Measurements from ENCODE around the gene RSPH9. TPM values are rescaled to one million over a fixed set of nuclear protein-coding genes. Genes with fewer than 3 reads are reported as not detected.
A peak's percentile ranks its signal among the peaks of the same experiment; 100 is the strongest.

RSPH9 gene, protein sequence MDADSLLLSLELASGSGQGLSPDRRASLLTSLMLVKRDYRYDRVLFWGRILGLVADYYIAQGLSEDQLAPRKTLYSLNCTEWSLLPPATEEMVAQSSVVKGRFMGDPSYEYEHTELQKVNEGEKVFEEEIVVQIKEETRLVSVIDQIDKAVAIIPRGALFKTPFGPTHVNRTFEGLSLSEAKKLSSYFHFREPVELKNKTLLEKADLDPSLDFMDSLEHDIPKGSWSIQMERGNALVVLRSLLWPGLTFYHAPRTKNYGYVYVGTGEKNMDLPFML
- polyA plus RNA-seq (2012; ENCODE audit: insufficient read depth, insufficient read length, low read depth) = 1.2 TPM

- Histone ChIP-seq H3K27me3 (no peaks in the 10 kb centered on the region), H3K4me1 (peaks cover 14% of the 10 kb centered on the region), H3K4me3 (ENCODE audit: low read depth, low read length) (peak within 1 kb of the TSS; percentile 41), H3K36me3 (peaks cover 17% of the 10 kb centered on the region), H3K9me3 (no peaks in the 10 kb centered on the region)
- DNase-seq = peak; percentile 59
- TF ChIP-seq CTCF (IDR thresholded peaks at IDR 0.05; ENCODE audit: low read depth, low read length) = no peak
Observed at GRCh38 chr6:43644940-43645612, at the start of gene RSPH9. Gene RSPH9, plus strand, starts transcription at chr6:43645036. Its CDS starts 63 bp downstream, at chr6:43645099.

DNA sequence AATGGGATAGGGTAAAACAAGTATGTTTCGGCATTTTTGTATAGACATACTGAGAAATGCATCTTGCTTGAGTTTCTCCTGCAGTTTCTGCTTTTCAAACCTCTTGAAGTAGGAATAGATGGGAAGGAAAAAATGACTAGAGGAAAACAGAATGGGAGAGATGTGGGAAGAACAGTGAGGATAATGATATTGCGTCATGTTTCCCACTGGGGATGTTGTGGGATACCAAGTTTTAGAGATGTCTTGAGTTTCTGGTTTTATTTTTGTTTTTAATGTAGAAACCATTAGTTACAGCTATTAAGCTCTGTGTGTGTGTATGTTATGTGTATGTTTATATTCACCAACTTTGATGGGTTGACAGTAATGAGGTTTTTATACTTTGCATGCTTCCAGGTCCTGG is 44.2 kb upstream of the RSPH9 start:
- Histone ChIP-seq H3K4me3 (ENCODE audit: low read depth, low read length) (no peak overlapping the region), H3K27me3 (no peaks in the 10 kb centered on the region), H3K36me3 (peaks cover 48% of the 10 kb centered on the region), H3K9me3 (no peaks in the 10 kb centered on the region), H3K4me1 (peaks cover 3% of the 10 kb centered on the region; the same call in 1 of the 2 replicates)
- no peak for TF ChIP-seq CTCF (IDR thresholded peaks at IDR 0.05; ENCODE audit: low read depth, low read length)
- no peak for DNase-seq

DNA sequence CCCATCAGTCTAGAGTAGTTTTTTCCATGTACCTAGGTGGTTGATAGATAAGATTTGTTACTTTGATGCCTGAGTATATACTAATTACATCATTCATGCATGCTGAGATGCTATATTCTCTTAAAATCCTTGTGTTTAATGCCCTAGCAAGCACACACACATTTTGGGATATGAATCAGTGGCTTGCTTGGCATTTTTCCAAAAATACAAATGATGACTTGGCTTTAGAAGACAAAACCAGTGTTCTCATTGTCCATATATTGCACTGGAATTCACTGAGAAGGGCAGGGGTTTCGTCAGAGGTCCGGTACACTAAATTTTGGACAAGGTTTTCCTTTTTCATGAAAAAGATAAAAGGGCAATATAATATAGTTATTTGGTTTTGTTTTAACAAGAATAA is 40.7 kb upstream of the RSPH9 start:
- Histone ChIP-seq H3K9me3 (no peaks in the 10 kb centered on the region), H3K4me1 (peaks cover 3% of the 10 kb centered on the region; the same call in 1 of the 2 replicates), H3K4me3 (ENCODE audit: low read depth, low read length) (no peak overlapping the region), H3K27me3 (no peaks in the 10 kb centered on the region), H3K36me3 (peaks cover 38% of the 10 kb centered on the region)
- no peak for DNase-seq
- no peak for TF ChIP-seq CTCF (IDR thresholded peaks at IDR 0.05; ENCODE audit: low read depth, low read length)

GRCh38 chr6:43606019-43606418 is 38.8 kb upstream of the RSPH9 start:
- no peak for DNase-seq
- Histone ChIP-seq H3K27me3 (no peaks in the 10 kb centered on the region), H3K4me3 (ENCODE audit: low read depth, low read length) (no peak overlapping the region), H3K9me3 (no peaks in the 10 kb centered on the region), H3K4me1 (peaks cover 3% of the 10 kb centered on the region; the same call in 1 of the 2 replicates), H3K36me3 (peaks cover 42% of the 10 kb centered on the region)
- no peak for TF ChIP-seq CTCF (IDR thresholded peaks at IDR 0.05; ENCODE audit: low read depth, low read length)

GRCh38 chr6:43608310-43608763 is 36.5 kb upstream of the RSPH9 start:
- Histone ChIP-seq H3K27me3 (no peaks in the 10 kb centered on the region), H3K36me3 (peaks cover 36% of the 10 kb centered on the region), H3K4me1 (peaks cover 3% of the 10 kb centered on the region; the same call in 1 of the 2 replicates), H3K9me3 (no peaks in the 10 kb centered on the region), H3K4me3 (ENCODE audit: low read depth, low read length) (no peak overlapping the region)
- DNase-seq = peak; percentile 81
- peak; percentile 91 for TF ChIP-seq CTCF (IDR thresholded peaks at IDR 0.05; ENCODE audit: low read depth, low read length)

- TF ChIP-seq CTCF (IDR thresholded peaks at IDR 0.05; ENCODE audit: low read depth, low read length) = no peak
Observed at GRCh38 chr6:43608807-43609206, 36.0 kb upstream of the RSPH9 start.

More at GRCh38 chr6:43608807-43609206, 36.0 kb upstream of the RSPH9 start:
- Histone ChIP-seq H3K27me3 (no peaks in the 10 kb centered on the region), H3K4me1 (peaks cover 4% of the 10 kb centered on the region), H3K36me3 (peaks cover 36% of the 10 kb centered on the region), H3K9me3 (no peaks in the 10 kb centered on the region), H3K4me3 (ENCODE audit: low read depth, low read length) (no peak overlapping the region)
- no peak for DNase-seq

Measured in BE2C (cell line).